ENCODE results near the gene SPIN3.
"Not testable (repeated sequence)": the region's sequence is repeated elsewhere in the genome, so short reads cannot be mapped to it uniquely, and the experiment has no call there.

The SPIN3 gene

DNA sequence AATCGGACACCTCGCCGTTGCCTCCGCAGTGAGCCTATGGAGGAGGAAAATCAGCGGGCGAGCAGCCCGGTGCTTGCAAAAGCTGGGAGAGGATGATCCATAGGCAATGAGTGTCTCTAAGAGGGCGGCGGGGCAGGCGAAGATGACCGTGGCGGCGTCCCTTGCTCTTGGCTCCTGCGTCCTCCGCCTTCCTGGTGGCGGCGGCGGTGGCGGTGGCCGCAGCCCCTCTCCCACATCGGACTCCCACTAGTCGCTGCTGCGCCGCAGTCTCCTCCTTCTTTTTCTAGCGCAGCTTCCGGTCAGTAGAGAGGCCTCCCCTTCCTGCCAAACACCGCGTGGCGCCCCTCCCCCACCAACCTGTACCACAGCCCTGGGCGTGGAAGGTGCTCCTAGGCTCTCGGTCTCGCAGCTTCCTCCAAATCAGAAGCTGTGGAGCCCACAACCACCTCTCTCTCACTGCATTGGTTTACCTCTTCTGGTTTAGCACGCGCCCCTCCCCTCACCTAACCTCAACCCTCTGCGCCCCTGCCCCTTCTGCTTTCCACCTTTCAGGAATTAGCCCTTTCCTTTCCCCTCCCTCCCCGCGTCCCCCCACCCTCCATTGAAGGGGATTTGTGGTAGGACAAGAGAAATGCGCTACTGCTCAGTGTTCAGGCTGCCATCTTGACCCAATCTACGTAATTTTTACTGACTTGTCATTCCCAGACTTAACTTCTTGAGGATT lies at the start of gene SPIN3:
Gene SPIN3 (minus strand): TSS at position 271 of the 724 bp plus-strand sequence. CDS start 594 bp downstream, outside the sequence.
- DNase-seq = peak; percentile 97

DNA sequence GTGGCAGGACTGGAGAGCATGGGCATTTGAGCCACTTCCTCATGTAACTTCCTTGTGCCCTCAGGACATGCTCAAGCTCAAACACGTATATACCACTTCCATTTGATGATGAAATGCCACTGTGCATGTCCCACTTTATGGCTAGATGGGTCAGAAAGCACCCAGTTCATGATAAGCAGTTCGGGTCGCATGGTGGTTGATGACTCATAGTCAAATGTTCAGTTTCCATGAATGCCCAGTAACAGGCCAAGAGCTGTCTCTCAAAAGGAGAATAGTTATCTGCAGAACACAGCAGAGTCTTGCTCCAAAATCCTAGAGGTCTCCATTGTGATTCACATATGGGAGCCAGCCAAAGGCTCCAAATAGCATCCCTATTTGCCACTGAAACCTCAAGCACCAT lies 48.9 kb upstream of the SPIN3 start:
- no peak for DNase-seq

DNA sequence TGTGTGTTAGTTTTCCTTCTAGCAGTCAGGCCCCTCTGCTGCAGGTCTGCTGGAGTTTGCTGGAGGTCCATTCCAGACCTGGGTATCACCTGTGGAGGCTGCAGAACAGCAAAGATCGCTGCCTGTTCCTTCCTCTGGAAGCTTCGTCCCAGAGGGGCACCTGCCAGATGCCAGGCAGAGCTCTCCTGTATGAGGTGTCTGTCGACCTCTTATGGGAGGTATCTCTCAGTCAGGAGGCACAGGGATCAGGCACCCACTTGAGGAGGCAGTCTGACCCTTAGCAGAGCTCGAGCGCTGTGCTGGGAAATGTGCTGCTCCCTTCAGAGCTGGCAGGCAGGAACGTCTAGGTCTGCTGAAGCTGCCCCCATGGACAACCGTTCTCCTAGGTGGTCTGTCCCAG lies 41.9 kb upstream of the SPIN3 start:
- DNase-seq = not testable (repeated sequence)

DNA sequence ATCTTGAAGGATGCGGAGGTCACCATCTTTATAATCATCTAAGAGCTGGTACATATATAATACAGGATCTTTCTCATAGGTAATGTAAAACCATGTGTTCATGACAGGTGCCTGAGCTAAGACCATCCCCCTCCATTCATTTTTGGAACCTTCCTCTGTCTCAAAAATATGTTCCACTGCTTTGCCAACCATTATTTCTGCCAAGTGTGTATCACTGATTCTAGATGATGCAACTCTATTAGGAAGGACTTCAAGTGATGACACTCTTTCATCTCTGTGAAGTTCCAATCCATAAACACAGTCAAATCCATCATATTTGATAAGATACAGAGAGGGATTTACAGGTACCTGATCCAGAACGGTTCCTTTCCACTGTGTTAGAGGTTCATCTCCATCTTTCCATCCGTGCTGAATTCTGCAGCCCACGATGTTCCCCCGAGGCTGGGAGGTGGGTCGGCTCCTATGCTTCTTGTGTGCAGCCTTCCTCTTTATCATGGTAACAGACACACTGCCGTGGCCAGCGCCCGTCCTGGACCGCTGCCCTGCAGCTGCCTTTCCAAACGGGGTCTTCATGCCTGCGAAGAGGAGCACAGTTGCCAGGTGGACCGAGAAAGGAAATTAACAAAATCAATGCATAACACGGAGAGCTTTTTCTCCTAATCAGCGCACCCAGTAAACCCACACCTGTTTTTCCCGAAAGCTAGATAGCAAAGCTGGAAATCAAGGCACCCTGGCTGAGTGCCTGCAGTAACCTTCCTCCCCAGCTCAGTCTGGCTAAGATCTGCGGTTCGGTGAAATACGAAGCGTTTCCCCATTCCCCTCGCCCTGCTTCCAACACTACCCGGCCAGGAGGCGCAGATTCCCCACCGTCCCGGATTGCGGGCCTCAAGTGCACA lies 718 bp downstream of the SPIN3 start:
- DNase-seq = no peak

DNA sequence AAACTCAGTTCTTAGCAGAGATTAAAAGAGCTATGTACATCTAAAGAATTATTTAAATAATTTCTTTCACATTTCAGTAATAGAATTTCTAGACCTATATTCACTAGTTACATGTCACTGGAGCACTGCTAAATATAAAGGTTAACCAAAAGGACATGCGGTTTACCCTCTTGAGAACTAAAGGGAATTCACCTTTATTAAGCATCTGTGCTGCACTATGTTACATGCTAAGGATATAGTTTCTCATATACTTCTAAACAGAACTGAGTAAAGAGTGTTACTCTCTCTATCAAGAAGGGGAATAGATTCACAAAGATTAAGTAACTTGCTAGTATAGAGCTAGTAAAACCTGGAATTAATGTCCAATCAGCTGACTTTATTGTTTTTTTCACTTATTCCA lies 7.6 kb downstream of the SPIN3 start:
- no peak for DNase-seq

DNA sequence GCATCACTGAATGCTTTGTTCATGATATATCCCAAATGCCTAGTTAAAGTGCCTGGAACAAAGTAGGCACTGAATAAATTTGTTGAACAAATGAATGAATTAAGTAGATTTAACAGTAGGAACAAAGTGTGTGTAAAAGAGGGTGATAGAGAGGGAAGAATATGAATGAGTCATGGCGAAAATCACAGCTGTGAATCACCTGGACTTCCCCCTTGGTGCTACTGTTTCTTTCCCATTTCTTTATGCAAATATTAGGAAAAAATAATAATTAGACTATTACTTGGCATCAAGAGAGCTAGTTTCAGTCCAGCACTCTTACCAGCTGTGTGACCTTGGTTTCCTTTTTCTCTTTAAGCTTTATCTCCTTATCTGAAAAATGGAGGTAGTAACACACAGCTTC lies 9.2 kb downstream of the SPIN3 start:
- DNase-seq = no peak

DNA sequence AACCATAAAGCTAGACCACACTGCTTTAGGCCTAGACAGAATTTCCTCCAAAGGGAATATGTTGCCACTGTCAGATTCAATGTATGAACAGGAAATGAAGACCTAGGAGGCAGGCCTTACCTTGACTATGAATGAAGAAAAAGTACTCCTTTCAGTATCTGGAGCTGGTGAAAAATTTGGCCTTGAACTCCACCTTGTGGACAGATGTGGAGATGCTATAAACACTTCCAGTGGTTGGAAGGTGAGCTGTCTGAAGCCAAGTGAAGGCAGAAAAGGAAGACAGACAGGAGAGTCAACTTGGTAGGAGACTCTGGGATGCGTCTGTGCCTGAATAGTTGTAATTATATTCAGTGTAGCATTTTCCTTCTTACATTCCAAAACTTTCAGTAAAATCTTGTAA lies 17.2 kb downstream of the SPIN3 start:
- peak; percentile 39 for DNase-seq

DNA sequence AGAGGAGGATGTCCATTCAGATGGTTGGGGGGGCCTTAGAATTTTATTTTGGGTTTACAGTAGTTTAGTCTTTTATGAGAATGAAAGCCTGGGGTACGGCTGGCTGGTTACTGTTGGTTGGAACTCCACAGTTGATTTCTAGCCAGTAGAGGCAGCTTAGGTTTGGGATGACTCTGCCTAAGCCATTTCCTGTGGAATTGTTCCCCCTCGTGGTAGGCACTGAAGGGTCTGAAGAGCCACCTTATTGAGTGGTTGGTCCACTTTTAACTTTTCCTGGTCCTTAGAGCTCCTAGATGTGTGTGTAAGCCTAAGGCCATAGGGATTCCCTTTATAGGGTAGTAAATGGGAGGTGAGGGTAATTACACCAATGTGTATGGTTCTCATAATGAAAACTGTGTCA lies 19.7 kb downstream of the SPIN3 start:
- no peak for DNase-seq

DNA sequence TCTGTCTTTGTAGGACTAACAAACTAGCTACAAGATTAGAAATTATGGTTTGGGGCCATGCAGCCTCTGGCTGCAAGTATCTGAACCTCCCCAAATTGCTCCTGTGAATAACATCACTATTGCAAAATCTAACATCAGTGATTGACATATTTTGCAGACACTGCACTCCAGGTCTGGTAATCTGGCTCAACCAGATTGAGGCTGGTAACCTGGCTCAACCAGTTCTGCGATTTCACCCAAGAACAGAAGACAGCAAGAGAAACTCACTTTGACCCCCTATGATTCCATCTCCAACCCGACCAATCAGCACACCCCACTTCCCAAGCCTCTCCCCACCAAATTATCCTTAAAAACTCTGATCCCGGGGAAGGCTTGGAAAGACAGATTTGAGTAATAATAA lies 20.9 kb downstream of the SPIN3 start:
- DNase-seq = no peak

DNA sequence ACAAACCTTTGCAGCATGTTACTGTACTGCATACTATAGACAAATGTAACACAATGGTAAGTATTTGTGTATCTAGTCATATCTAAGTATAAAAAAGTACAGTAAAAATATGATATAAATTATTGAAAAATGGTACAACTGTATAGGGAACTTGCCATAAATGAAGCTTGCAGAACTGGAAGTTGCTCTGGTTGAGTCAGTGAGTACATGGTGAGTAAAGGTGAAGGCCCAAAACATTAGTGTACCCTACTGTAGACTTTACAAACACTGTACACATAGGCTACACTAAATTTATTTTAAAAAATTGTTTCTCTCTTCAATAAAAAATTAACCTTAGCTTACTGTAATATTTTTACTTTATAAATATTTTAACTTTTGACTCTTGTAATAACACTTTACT lies 25.8 kb downstream of the SPIN3 start:
- DNase-seq = no peak

DNA sequence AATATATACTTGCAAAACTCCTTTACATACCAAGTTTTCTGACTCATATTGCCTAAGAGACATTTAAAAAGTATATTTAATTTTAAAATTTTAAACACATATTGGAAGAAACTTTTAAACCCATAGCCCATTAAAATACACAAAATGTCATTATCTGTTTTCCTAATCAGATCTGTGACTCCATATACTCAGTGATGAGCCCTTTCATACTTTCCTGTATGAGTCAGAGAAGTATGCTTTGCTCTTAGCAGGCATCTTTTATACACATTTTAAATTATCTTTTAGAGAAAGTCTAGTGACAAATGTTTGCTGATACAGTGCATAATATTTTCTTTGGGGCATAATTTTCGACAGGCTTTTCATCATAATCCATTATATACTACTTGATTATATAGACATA lies 26.4 kb downstream of the SPIN3 start:
- DNase-seq = no peak

DNA sequence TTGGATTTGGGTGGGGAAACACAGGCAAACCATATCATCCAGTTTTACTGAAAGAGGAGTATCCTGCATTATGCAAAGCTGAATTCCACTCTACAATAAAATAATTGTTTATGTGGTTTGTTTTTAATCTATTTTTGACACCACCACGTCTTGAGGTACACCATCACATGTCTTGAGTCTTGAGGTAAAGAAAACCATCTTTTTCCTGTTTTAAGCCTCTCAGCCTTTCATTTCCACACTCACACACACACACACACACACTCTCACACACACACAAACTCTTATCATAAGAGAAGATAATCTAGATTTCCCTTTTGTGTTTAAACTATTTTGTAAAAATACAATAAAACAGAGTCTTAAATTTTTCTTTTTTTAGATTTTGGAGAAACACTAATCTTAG lies 32.0 kb downstream of the SPIN3 start:
- no peak for DNase-seq

DNA sequence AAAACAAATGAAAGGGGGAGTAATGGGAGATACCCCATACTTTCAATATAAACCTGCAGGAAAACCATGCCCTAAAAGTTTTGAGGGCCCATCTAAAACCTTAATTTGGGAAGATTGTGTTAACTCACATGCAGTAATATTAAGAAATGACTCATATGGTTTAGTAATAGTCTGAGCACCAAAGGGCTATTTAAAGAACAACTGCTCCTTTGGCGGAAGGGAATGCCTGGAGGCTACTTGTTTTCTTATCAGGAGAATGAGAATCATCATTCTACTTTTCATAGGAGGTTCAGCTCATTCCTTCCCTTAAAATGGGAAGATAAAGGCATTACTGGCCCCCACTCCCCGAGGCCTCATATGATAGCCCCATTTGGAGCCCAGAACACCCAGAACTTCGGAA lies 47.6 kb downstream of the SPIN3 start:
- DNase-seq = no peak

DNA sequence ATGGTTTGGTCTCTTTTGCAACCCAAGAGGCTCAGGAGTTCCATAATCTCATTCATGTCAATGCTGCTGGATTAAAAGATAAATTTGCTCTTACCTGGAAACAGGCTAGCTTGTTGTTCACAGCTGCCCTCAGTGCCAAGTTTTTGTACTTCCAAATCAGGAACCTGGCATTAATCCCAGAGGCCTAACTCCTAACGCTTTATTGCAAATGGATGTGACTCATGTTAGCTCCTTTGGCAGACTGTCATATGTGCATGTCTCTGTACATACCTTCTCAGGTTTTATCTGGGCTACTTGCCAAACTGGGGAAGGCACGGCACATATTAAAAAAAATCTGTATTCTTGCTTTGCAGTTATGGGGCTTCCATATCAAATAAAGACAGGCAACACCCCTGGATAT lies 49.1 kb downstream of the SPIN3 start:
- DNase-seq = not testable (repeated sequence)

DNA sequence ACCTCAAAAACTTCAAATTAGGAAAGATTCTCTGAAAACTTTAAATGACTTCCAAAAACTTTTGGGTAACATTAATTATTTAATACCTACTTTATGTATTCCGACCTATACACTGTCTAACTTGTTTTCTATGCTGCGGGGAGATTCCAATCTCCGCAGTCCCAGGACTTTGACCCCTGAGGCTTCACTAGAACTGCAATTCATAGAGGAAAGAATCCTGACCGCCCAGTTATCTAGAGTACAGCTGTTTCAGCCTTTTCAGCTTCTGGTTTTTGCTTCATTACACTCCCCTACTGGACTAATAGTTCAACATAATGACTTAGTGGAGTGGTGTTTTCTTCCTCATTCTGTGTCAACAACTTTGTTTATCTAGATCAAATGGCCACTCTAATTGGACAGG lies 50.1 kb downstream of the SPIN3 start:
- DNase-seq = not testable (repeated sequence)

DNA sequence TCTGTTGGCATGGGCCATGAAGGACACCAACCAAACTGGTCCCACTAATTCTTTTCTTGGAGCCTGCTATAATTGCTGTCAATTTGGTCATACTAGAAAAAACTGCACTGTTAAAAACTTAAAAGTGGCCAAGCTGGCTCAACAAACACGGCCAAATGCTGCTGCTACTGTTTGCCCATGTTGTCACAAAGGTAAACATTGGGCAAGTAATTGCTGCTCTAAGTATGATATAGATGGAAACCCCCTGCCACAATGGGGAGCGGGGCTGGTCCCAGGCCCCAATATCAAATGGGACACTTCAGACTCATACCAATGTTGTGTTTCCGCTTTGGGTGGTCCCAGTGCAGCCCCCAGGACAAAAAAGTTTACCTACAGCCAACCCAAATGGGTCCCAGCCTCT lies 52.1 kb downstream of the SPIN3 start:
- no peak for DNase-seq
